Natural killer cell (primary cell): Measurements from ENCODE around the gene MYO18B. TPM values are rescaled to one million over a fixed set of nuclear protein-coding genes. Genes with fewer than 3 reads are reported as not detected.

Experiments
- ATAC-seq, 3 donors: fragments of 150-1000 bp in 2 of 3; fragments of 200-7000 bp in 1 of 3; cut with Tn5 transposase; 1 replicate in 1 of 3; 2 replicates in 2 of 3; pipeline ENCODE4 v1.10.0; 2021; ENCODE audit warnings: mild to moderate bottlenecking in 2 of 3, moderate library complexity in 2 of 3
- DNase-seq, 2 donors: peaks; one replicate each; pipeline versions ENCODE4 v3.0.0 to v3.0.0-alpha.2; 2013 to 2021; ENCODE audit warnings: mixed read lengths in 1 of 2
- H3K27ac ChIP-seq: one replicate; pipeline ENCODE4 v1.5.1; 2013; ENCODE audit warnings: mild to moderate bottlenecking, low read length
- H3K27me3 ChIP-seq: one replicate; pipeline ENCODE4 v1.6.1; 2013; ENCODE audit warnings: low read length; ENCODE audit not compliant: control insufficient read depth, insufficient read depth
- H3K36me3 ChIP-seq: one replicate; pipeline ENCODE4 v1.6.1; 2013; ENCODE audit warnings: low read length; ENCODE audit not compliant: control insufficient read depth, insufficient read depth
- H3K4me1 ChIP-seq: one replicate; pipeline ENCODE4 v1.6.1; 2013; ENCODE audit warnings: low read length; ENCODE audit not compliant: control insufficient read depth, insufficient read depth
- H3K4me3 ChIP-seq: one replicate; pipeline ENCODE4 v1.5.1; 2013; ENCODE audit warnings: low read length
- H3K9me3 ChIP-seq: one replicate; pipeline ENCODE4 v1.6.1; 2013; ENCODE audit warnings: low read length; ENCODE audit not compliant: control insufficient read depth, insufficient read depth
- H3K27ac Mint-ChIP-seq, 2 donors: one replicate each; pipeline ENCODE4 v1.8.0; 2022; ENCODE audit warnings: mild to moderate bottlenecking in 2 of 2, mixed read lengths in 2 of 2, moderate library complexity in 1 of 2
- H3K27me3 Mint-ChIP-seq, 2 donors: one replicate each; pipeline ENCODE4 v1.8.0; 2022; ENCODE audit warnings: low read depth in 2 of 2, mixed read lengths in 2 of 2
- H3K36me3 Mint-ChIP-seq: one replicate; pipeline ENCODE4 v1.8.0; 2022; ENCODE audit warnings: mixed read lengths
- H3K4me1 Mint-ChIP-seq, 2 donors: one replicate each; pipeline ENCODE4 v1.8.0; 2022; ENCODE audit warnings: mixed read lengths in 2 of 2
- H3K4me3 Mint-ChIP-seq: one replicate; pipeline ENCODE4 v1.8.0; 2022; ENCODE audit warnings: mild to moderate bottlenecking, moderate library complexity, mixed read lengths
- H3K9me3 Mint-ChIP-seq, 2 donors: one replicate each; pipeline ENCODE4 v1.8.0; 2022; ENCODE audit warnings: mixed read lengths in 2 of 2
- WGBS: methylation state at CpG from one replicate; pipeline ENCODE4 v1.1.7; 2013; ENCODE audit warnings: missing lambda C conversion rate; ENCODE audit not compliant: insufficient coverage; 5-methylcytosine and 5-hydroxymethylcytosine counted together
- intact Hi-C: fragments of 100-400 bp; cut with micrococcal nuclease; formaldehyde crosslinking; loops from one replicate; pipeline ENCODE4 v1.14.2; 2022
- total RNA-seq, 4 donors: library from RNA; stranded (reverse); fragments of 120-200 nt in 1 of 4; gene quantifications; one replicate each; pipeline versions ENCODE4 v1.2.3 to v1.2.4, GENCODE V29; 2013 to 2022
- TF ChIP-seq, protein P1 (sequence below): fragments of 200-600 bp; IDR thresholded peaks from one replicate; pipeline ENCODE4 v1.8.0; 2022; ENCODE audit warnings: antibody characterized with exemption

Gene MYO18B
- total RNA-seq, 3 donors from 2014 or later (not counting 1 experiment from before 2014, with no cell fraction given): 0.07 to 0.14 (median 0.10) TPM

DNA sequence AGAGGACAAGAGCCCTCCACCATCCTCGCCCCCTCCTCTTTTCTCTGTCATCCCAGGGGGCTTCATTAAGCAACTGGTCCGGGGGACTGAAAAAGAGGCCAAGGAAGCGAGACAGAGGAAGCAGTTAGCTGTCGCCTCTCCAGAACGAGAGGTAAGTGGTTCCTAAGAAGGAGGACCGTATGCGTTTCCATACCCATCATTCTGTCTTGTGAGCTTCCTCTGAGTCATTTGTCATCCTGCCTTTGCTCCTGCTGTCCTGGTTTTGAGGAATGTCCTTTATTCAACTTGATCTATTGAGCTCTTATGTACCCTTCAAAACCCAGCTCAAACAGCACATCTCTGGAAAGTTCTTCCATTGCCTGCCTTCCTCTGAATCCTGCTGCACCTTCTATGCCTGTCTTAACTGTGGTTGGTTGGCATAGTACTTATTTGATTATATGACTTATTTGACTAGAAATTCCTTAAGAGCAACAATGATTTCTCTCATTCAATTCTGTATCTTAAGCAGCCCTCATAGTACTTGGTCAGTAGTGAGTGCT is 21.3 kb downstream of the MYO18B start:
- no peaks in the 10 kb centered on the region for H3K36me3 ChIP-seq
- Mint-ChIP-seq H3K4me1 (no peaks in the 10 kb centered on the region), H3K4me3 (no peak overlapping the region), H3K27ac (no peak overlapping the region), H3K36me3 (no peaks in the 10 kb centered on the region), H3K9me3 (peaks cover 3 to 6% of the 10 kb centered on the region in 2 donors), H3K27me3 (peaks cover 0 to 5% of the 10 kb centered on the region in 2 donors)
- peaks cover 14% of the 10 kb centered on the region for H3K9me3 ChIP-seq
- intact Hi-C loops: no loop called here
- no peak overlapping the region for H3K4me3 ChIP-seq
- ATAC-seq (no peak), DNase-seq (no peak)
- TF ChIP-seq, protein P1, sequence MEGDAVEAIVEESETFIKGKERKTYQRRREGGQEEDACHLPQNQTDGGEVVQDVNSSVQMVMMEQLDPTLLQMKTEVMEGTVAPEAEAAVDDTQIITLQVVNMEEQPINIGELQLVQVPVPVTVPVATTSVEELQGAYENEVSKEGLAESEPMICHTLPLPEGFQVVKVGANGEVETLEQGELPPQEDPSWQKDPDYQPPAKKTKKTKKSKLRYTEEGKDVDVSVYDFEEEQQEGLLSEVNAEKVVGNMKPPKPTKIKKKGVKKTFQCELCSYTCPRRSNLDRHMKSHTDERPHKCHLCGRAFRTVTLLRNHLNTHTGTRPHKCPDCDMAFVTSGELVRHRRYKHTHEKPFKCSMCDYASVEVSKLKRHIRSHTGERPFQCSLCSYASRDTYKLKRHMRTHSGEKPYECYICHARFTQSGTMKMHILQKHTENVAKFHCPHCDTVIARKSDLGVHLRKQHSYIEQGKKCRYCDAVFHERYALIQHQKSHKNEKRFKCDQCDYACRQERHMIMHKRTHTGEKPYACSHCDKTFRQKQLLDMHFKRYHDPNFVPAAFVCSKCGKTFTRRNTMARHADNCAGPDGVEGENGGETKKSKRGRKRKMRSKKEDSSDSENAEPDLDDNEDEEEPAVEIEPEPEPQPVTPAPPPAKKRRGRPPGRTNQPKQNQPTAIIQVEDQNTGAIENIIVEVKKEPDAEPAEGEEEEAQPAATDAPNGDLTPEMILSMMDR: no peak
- 86% methylated on average over 7 of the region's 7 CpGs for WGBS
- no peak overlapping the region for H3K27ac ChIP-seq
- no peaks in the 10 kb centered on the region for H3K27me3 ChIP-seq
- no peaks in the 10 kb centered on the region for H3K4me1 ChIP-seq

DNA sequence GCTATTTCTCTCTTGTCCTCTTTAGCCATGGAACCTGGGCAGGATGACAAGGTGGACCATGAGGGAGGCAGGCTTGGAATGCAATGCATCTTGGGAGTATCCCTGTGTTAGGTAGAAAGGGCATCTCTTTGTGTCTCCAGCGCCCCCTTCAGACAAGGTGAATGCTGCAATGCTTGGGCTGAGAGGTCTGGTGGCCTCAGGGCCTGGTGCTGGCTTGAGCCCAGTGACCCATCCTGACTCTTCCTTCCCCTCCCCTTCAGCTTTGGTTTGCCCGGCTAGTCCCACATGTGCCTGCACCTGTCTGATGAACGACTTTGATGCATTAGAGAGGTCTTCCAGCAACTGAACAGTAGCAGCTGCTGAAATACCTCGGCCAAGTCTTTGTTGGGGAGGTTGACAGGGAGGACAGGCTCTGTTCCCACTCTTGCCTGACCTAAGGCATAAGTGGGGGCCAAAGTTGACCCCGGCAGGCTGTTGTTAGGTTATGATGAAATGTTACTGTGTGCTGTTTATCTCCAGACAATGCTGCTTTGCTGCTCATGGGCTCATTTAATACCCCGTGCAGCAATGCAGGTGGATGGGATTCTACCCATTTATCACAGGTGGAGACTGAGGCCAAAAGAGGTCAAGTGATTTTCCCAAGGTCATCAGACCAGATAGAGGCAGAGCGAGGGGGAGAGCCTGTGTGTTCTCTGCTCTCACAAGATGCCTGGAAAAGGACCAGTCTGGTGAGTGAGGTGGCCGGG is 22.5 kb downstream of the MYO18B start:
- WGBS: 73% methylated on average over 8 of the region's 8 CpGs
- Histone ChIP-seq H3K9me3 (peaks cover 14% of the 10 kb centered on the region), H3K4me3 (no peak overlapping the region), H3K4me1 (no peaks in the 10 kb centered on the region), H3K27me3 (no peaks in the 10 kb centered on the region), H3K27ac (no peak overlapping the region), H3K36me3 (no peaks in the 10 kb centered on the region)
- peaks cover 0 to 10% of the 10 kb centered on the region in 2 donors for H3K27me3 Mint-ChIP-seq
- no peaks in the 10 kb centered on the region for H3K4me1 Mint-ChIP-seq
- TF ChIP-seq, protein P1: no peak
- no peak for ATAC-seq
- no peaks in the 10 kb centered on the region for H3K36me3 Mint-ChIP-seq
- H3K9me3 Mint-ChIP-seq: peaks cover 3 to 6% of the 10 kb centered on the region in 2 donors
- DNase-seq: no peak
- intact Hi-C loops: no loop called here
- H3K27ac Mint-ChIP-seq: no peak overlapping the region
- H3K4me3 Mint-ChIP-seq: no peak overlapping the region

DNA sequence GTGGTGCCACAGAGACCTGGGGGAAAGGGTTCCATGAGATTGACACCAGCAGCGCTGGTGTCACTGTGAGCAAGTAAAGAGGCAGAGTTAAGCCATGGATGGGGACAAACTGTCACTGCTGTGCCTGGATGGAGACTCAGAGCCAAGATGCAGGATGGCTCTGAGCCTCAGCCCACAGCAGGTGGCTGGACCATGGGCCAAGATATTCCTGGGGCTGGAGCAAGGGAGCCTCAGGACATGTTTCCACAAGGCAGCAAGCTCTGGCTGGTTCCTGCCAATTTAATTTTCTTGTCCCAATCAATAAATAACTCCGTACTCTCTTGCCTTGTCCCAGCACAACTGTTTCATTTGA is 23.0 kb downstream of the MYO18B start:
- Histone ChIP-seq H3K27me3 (no peaks in the 10 kb centered on the region), H3K36me3 (no peaks in the 10 kb centered on the region), H3K9me3 (peaks cover 14% of the 10 kb centered on the region), H3K4me3 (no peak overlapping the region), H3K4me1 (no peaks in the 10 kb centered on the region), H3K27ac (no peak overlapping the region)
- TF ChIP-seq, protein P1: no peak
- no peaks in the 10 kb centered on the region for H3K4me1 Mint-ChIP-seq
- 85% methylated on average over 2 of the region's 2 CpGs for WGBS
- H3K27ac Mint-ChIP-seq: no peak overlapping the region
- H3K9me3 Mint-ChIP-seq: peaks cover 3 to 6% of the 10 kb centered on the region in 2 donors
- no peak for ATAC-seq
- DNase-seq: no peak
- no peak overlapping the region for H3K4me3 Mint-ChIP-seq
- H3K36me3 Mint-ChIP-seq: no peaks in the 10 kb centered on the region
- intact Hi-C loops: no loop called here
- H3K27me3 Mint-ChIP-seq: peaks cover 0 to 10% of the 10 kb centered on the region in 2 donors
